Posterior vena cava (tissue), 2 donors: ENCODE data around the gene ACBD3. TPM values are rescaled to one million over a fixed set of nuclear protein-coding genes. Genes with fewer than 3 reads are reported as not detected.
A peak's percentile ranks its signal among the peaks of the same experiment; 100 is the strongest.

Experiments
- DNase-seq: peaks from one replicate; pipeline ENCODE4 v3.0.0-alpha.2; 2020; ENCODE audit warnings: low spot score
- intact Hi-C, 2 donors: fragments of 100-400 bp; cut with DNase I; formaldehyde crosslinking; loops; one replicate each; pipeline versions ENCODE4 v1.14.1 to v1.14.2; 2022 to 2023
- long read RNA-seq, 2 donors: library from polyadenylated mRNA; unstranded; transcript quantifications; one replicate each; pipeline ENCODE4 v2.0.0, GENCODE V29; 2020 to 2021
- total RNA-seq, 2 donors: library from RNA; stranded (reverse); fragmentation: NEBNext Ultra II Directional; extraction: Animal tissue kit (Norgen Biotek cat#: 25700); gene quantifications; one replicate each; pipeline ENCODE4 v1.2.1, GENCODE V29; 2021
- donor health status: DM: yes; HTN: yes; CAD: no.
- donor health status: DM: yes; HTN: yes; CAD: no.

ACBD3 gene
- 10 to 100 TPM; 44.0 to 48.2 TPM for total RNA-seq
- long read RNA-seq, donor 1, transcript ACBD3-201 (8 exons, 3,573 nt): major isoform, 12 of 22 reads
- long read RNA-seq, donor 1, partial matches to known transcripts: 6 of 22 reads
- long read RNA-seq, donor 1, other reads (novel, unspliced or antisense): 4 of 22 reads
- long read RNA-seq, donor 2, partial matches to known transcripts: 5 of 5 reads
- long read RNA-seq, donor 2, other reads (novel, unspliced or antisense): 0 of 5 reads

DNA sequence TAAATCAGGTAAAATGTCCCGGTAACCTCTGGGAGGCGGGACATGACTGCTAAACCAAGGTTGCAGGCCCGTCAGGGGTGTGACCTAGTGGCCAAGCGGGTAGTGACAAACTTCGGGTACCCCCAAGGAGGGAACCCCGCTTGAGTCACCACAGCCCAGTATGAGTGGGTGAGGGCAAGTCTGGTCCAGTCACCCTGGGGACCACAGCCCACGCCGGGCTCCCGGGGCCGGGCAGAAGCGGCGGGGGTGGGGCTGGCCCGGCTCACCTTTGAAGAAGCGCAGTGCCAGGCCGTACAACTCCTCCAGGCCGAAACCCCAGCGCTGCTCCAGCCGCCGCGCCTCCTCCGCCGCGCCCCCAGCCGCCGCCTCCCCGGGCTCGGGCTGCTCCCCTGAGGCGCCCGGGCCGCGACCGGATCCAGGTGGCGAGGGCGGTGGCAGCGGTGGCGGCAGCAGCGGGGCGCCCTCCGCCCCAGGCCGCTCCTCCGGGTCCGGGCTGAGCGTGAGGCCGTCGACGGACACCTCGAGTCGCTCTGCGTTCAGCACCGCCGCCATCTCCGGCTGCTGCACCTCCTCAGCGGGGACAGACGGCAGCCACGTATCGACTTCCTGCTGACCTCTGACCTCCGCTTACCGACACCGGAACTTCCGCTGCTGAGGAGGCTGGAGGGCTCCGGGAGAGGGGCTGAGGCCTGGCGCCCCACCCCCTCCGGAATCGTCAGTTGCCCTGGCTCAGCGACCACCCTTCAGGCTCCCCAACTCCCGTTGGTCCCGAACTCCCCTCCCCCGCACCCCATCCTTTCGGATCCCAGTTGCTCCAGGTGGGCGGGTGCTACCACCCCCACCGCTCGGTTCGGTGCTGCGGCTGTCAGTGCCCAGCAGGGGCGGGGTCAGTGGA lies at the start of gene ACBD3:
Gene ACBD3, minus strand, starts transcription at position 618 of the 895 bp plus-strand sequence. Its CDS starts 66 bp downstream, at position 552.
- peak; percentile 97 for DNase-seq
- intact Hi-C loops: no loop called here

DNA sequence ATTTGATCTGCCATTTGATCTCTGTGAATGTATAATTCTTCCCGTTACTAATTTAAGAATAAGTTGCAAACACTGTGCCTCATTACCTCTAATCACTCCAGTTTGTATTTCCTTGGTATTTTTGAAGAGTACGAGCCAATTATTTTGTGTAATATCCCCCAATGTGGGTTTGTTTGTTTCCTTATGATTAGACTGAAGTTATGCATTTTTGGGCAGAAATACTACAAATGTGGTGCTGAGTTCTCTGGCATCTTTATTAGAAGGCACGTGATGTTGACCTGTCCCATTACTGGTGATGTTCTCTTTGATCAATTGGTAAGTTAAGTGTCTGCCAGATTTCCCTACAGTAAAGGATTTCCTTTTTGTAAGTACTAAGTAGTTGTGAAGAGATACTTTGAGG lies 47.3 kb upstream of the ACBD3 start:
- intact Hi-C loops: no loop called here
- no peak for DNase-seq

DNA sequence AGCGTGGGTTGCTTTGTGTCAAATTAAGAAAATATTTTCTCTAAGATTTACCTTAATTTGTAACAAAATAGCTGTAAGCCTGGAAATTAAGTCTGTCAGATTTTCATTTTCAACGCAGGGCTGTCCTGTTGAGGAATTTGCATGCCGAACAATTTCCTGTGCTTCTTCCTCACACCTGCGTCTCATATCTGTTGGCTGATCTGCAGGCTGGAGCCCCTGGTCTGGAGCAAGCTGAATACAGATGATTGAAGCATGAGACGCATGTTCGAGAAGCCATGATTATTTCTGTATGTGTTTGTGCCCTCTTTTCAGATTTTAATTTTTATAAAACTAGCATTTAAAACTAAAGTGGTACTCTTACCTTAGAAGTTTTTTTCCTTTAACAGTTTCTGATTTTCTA lies 46.8 kb upstream of the ACBD3 start:
- intact Hi-C loops: no loop called here
- DNase-seq: no peak

DNA sequence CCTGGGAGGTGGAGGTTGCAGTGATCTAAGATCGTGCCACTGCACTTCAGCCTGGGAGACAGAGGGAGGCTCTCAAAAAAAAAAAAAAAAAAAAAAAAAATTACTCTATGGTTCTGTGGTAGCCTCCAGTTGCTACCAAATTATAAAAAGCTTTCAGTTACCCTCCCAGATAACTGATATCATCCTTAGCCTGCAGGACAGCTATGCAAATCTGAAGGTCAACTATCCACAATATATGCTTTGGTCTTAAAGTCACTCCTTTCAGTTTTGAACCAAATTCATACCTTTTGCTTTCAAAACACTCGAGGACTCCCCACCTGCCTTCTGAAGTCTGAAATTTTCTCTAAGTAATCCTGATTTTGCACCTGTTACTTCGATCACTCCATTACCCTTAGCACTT lies 40.1 kb upstream of the ACBD3 start:
- DNase-seq: no peak

DNA sequence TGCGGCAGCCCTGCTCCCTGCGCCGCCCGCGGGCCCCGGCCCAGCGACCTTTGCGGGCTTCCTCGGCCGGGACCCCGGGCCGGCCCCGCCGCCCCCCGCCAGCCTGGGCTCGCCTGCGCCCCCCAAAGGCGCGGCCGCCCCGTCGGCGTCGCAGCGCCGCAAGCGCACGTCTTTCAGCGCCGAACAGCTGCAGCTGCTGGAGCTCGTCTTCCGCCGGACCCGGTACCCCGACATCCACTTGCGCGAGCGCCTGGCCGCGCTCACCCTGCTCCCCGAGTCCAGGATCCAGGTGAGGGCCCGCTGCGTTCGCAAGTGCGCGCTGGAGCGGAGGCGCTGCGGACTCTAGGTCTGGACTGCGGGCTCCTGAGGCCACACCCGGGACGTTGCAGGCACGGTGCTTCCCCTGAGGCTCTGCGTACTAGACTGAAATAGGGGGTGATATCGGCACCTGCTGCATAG lies 37.3 kb upstream of the ACBD3 start:
- no peak for DNase-seq
- intact Hi-C loops: no loop called here

More for the DNA sequence above, 40.1 kb upstream of the ACBD3 start:
- intact Hi-C loops: no loop called here

DNA sequence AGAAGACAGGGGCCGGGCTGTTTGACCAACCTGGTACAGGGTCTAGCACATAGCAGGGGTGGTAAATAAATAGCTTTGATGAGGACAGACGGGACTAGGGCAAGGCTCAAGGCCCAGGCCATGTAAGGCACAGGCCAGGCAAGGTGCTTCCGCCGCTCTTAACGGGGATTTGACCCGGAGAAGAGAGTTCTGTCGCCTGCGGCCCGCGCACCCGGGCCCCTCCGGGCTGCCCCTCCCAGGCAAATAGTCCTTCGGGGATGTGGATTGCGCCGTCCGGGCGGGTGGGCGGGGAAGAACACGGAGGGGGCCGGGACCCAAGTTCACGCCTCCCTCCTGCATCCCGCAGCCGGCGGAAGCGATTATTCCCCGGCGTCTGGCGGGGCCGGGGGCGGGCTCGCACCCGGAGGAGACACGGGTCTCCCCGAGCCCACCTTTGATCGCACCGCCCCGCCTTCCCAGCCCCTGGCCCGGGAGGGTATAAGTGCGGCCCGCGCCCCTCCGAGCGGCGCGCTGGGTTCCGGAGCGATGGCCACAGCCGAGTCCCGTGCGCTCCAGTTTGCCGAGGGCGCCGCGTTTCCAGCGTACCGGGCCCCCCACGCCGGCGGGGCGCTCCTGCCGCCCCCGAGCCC lies 36.7 kb upstream of the ACBD3 start, which contains the start of gene MIXL1:
Gene MIXL1, plus strand, starts transcription at position 508 of the 629 bp plus-strand sequence. Its CDS starts 18 bp downstream, at position 526.
- no peak for DNase-seq
- intact Hi-C loops: no loop called here

DNA sequence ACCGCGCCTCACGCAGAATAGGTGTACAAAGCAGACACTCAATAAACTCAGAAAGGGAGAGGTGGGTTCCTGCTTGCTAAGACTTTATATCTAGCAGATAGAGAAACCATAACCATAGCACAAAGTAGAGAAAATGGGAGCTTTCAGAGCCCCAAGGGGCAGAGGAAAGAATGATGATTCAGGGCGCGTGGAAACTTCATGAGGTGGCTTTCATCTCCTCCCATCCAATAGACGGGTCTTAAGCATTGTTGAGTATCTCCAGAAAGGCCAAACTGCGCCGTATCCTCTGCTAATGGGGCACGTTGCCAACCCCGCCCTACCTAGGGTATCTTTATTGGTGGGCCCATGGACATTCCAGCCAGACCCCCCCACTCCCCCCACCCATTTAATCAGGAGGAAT lies 36.1 kb upstream of the ACBD3 start:
- intact Hi-C loops: no loop called here
- no peak for DNase-seq

DNA sequence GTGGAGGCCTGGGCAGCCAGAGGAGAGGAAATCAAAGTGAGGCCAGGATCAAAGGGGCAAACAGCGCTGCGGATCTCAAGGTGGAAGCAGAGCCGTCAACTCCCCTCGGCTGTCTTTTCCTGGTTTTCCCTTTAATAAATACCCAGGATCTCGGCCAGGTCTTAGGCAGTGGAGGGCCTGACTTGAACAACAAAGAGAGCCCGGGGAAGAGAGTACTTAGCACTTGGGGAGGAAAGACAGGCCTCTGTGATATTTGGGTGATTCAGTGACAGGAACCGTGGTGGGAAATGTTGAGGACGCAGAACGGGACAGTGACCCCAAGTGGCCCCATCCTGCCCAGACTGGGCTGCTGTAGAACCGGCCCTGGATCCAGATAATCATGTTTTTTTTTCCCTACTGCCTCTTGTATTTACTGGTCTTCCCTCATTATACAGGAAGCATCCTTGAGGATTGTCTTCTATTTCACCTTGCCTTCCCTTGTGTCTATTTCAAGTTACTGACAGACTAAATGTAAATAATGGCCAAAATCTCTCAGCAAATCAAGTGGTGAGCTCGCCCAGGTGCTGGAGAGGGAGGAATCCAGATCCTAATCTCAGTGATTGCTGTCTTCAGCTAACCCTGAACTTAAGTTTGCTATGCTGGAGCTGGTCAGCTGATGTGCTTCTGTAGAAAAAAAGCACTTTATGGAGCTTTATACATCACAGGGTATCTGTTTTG lies 34.1 kb upstream of the ACBD3 start:
- no peak for DNase-seq
- intact Hi-C loops: no loop called here

DNA sequence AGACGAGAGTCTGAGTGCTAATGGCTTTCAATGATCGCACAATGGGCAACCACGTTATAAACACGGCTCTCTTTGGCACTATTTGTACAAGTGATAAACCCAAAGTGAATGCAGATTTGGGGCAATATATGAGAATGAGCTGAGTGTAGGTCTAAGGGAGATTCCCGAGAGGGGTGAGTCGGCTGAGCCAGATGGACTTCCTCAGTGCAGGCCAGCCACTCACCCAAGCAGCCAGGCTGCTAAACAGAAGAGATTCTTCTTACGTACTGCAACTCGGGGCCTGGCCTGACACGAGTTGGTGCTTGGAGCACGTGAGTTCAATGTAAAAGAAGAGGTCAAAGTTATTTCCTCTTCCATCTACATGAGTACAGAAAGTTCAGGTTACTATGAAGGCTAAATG lies 30.7 kb upstream of the ACBD3 start:
- no peak for DNase-seq
- intact Hi-C loops: no loop called here

DNA sequence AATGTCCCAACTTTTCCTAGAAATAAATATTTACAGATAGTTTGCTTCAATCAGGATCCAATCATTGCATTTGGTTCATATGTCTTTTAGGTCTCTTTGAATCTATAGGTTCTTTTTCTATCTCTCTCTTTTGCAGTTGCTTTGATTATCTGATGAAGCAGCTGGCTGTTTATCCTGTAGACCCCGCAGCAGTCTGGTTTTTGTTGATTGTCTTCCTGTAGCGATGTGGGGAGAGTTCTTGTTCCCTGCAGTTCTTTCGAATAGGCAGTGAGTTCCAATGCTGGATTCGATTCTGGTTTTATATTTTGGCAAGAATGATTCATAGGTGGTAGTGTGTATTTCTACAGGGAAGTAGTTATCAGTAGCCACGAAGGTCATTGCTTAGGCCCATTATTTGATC lies 29.5 kb upstream of the ACBD3 start:
- intact Hi-C loops: no loop called here
- no peak for DNase-seq

DNA sequence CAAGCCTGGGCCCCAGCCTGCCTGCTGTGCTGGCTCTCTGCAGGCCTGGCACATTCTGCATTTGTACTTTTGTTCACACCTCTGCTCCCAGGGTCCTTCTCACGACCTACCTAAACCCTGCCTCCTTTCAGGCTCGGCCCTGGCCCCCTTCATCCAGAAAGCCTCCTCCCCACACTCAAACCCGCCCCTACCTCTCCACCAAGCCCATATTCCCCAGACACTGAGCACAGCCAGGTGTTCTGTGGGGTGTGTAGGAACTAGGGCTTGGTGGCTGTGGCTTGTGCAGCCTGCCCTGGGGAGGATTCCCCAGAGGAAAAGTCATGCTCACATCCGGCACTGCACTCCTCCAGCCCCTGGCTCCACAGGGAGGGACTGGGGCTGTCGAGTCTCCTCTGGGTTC lies 28.7 kb upstream of the ACBD3 start:
- peak; percentile 63 for DNase-seq
- intact Hi-C loops: no loop called here

DNA sequence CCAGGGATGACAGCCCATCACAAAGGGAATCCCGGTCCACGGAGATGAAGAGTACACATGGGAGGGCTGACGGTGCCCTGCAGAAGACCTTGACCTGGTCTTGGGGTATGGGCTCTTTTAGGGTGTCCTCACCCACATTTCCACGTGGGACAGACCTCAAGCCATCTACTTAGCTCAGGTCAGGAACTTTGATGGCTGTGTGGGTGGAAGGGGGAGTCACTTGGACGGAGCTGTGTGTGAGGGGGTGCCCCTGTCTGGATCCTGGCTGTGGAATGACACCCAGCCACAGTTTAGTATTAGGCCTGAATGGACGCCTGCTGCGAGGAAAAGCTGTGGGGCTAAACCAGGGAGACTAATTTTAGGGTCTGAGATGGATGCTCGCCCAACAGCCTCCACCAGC lies 26.0 kb upstream of the ACBD3 start:
- no peak for DNase-seq
- intact Hi-C loops: no loop called here

DNA sequence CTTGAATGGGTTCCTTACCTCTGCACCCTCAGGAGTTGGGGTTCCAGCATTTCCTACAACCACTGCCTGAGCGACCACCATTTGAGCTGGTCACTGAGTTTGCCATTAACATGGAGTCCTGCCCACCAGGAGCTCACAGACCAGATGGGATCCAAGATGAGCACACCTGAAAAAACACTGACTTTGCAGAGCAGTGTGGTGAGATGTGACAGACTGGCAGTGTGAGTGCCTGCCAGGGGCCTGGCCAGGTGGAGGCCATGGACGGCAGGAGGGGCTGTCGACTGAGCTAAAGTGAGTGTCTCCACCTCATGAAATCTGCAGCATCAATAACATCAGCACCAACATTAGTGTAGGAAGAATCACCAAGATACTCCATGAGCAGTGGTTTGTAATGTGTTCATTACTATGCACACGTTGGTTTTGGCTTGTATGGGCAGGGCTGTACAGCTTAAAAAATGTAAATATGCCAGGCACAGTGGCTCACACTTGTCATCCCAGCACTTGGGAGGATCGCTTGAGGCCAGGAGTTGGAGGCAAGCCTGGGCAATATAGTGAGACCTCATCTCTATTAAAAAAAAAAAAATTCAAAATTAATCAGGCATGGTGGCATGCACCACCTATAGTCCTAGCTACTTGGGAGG lies 24.8 kb upstream of the ACBD3 start:
- intact Hi-C loops: no loop called here
- no peak for DNase-seq

DNA sequence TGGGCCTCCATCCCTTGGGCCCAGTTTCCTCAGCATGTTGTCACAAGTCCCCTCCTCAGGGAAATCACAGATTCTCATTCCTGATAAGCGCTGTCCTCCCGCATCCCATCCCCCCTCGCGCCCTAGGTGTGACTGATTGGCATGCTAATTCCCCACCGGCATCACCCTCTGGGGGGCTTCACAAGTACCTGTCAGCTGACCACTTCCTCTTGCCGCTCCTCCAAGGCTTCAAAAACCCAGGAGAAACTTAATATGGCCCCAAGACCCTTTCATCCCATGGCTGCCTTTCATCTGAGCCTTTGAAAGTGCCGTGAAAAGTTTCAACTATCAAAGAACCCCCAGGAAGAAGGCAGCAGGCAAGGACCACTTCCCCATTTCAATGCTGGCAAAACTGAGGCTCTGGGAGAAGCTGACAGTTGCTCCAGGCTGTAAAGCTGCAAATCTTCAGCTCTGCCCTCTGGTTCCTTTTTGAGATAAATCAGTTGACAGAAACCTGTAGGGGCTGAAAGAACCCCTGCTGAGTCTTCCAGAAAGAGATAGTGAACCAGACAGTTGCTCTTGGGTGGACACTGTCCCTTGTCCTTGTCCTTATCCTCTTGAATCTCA lies 24.1 kb upstream of the ACBD3 start:
- no peak for DNase-seq
- intact Hi-C loops: no loop called here

DNA sequence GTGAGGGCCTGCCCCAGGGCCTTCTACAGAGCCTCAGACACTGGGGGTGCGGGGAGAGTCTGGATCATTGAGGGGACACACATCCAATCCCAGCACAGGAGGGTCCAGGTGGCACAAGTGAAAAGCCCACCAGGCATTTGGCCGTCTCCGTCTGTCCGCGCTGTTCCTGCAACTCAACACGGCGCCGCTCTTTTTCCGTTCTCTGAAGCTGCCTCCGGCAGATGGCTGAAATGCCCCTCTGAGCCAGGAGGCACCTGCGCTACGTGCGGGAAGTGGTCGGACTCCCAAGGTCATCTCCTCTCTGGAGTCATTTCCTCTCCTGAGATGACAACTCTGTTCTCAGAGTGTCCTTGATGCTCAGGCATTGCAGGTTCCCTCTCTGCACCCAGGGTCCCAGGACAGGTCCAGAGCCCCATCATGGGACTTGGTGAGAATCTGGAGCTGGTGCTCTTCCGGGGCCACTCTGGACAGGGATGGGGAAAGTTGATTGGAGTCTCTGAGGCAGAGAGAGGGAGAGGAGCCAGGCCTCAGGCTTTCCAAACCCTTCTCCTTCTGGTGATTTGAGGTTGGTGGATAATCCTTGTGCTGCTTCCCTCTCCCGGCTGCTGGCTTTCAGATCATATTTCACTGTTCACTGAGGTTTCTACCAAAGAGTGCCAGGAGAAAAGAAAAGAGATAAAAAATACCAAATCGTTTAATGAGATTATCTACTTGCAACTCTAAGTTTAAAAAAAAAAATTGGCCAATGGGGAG lies 22.9 kb upstream of the ACBD3 start:
- intact Hi-C loops: no loop called here
- no peak for DNase-seq

DNA sequence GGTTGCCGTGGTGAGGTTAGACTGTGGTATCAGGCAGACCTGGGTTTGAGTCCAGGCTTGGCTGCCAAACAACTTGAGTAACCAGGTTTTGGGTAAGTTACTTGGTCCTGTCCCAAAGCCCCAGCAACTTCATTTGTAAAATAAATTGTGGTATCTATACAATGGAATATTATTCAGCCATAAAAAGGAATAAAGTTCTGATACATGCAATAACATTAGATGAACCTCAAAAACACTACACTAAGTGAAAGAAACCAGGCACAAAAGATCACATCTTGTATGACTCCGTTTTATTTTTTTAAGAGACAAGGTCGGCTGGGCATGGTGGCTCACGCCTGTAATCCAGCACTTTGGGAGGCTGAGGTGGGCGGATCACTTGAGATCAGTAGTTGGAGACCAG lies 20.5 kb upstream of the ACBD3 start:
- intact Hi-C loops: no loop called here
- DNase-seq: no peak

DNA sequence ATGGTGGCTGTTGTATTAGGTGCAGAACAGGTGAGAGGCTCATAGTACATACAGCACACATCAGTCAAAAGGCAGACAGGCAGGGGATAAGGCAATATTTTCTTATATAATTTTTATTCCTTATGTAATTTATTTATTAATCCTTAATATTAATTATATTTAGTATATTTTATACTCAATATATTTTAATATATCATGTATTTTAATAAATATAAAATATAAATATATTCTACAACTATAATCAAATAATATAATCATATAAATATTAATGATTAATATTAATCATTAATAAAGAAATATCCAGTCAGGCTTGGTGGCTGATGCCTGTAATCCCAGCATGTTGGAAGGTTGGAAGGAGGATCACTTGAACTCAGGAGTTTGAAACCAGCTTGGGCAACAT lies 17.7 kb upstream of the ACBD3 start:
- intact Hi-C loops: no loop called here
- no peak for DNase-seq

DNA sequence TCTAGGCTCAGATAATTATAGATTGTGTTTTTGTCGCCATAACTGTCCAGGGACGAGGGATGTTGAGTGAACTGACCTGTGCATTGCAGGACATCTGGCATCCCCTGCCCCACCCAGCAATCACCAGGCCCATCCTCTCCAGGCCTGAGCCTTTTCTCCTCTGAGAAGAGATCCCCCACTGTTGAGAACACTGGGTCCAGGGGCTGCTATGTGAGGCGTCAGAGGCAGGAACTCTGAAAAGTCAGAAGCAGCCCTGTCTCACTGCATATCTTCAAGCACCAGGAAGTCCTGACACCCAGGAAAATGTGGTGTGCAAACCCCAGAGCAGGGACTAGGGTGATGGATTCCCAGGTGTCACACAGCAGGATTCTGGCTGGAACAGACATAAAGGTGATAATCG lies 17.1 kb upstream of the ACBD3 start:
- DNase-seq: no peak
- intact Hi-C loops: no loop called here
